NCI-H748 treated with DMSO at 0.1 percent for 48 hours (cell line): ENCODE measurements around the gene PLXNA2.

Experiments
- DNase-seq: peaks from one replicate; lab custom pipeline; 2025; lab: John Stamatoyannopoulos, UW

The PLXNA2 gene

DNA sequence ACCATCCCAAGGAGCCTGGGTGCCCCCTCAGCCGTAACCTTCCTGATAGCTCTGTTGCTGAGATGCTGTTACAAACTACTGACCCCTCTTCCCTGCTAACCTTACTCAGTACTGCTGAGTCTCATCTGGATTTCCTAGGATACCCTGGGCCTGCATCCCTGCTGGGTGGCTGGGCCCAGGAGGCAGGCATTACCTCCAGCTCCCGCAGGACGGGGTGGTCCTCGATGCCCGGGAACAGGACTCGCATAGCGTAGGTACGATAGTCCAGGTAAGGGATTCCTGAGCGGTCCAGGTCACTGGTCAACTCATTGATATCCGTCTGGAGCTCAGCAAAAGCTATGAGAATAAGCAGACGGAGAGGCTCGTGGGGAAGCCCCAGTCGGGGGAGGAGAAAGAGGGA is 201.3 kb downstream of the PLXNA2 start:
- no peak for DNase-seq

DNA sequence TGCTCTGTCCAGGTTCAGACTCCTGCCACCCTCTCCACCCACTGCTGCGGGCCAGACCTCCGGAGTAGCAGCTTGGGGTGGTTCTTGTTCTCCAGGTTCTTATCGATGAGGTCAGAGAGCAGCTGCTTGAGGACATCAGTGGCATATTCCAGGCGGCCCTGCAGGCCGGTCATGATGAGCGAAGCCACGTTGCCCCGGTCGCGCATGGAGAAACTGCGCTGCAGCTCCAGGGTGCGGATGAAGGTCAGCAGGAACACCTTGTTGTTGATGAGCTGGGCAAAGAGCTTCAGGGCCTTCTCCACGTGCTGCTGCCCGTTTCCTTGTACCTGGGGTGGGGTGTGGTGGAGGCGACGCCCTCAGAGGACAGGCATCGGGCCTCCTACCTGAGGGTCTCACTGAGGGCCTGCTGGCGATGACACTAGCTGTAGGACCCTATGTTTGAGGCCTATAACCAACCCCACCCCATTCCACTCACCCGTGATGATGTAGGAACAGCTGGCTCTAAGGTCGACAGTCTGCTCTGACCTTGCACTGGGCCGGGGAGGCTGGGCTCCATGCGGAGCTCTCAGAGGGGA is 202.1 kb downstream of the PLXNA2 start:
- no peak for DNase-seq

DNA sequence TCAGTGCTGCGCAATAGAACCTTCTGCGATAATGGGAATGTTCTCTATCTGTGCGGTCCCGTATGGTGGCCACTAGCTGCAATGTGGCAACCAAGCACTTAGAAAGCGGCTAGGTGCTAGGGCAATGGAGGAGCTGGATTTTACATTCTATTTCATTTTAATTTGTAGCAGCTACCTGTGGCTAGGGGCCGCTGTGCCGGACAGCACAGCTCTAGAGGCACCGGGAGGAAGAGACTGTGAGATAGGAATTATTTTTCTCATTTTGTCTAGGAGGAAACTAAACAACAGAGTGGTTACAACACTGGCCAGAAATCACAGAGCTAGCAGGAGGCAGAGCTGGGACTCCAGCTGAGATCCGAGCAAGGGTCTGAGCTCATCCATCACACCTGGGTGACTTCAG is 202.7 kb downstream of the PLXNA2 start:
- no peak for DNase-seq

DNA sequence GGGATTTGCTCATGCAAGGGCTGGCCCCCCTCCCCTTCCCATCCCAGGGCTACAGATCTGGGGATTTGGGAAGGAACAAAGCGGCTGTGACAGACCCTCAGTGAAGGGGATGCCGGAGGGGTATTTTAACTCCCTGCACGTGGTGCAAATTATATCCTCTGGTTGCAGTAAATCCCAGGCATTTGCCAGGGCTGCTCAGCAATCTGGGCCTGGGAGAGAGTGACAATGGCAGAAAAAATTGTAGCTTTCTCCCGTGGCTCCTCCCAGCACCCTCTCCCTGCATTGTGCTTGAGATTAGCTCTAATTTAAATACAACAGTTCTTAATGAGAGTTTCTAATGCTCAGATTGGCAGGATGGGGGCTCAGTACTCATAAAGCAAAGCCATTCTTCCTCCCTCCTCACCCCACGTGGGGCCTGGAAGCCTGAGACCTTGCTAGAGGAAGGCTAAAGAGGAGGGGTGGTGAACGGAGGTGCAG is 203.3 kb downstream of the PLXNA2 start:
- DNase-seq = no peak

DNA sequence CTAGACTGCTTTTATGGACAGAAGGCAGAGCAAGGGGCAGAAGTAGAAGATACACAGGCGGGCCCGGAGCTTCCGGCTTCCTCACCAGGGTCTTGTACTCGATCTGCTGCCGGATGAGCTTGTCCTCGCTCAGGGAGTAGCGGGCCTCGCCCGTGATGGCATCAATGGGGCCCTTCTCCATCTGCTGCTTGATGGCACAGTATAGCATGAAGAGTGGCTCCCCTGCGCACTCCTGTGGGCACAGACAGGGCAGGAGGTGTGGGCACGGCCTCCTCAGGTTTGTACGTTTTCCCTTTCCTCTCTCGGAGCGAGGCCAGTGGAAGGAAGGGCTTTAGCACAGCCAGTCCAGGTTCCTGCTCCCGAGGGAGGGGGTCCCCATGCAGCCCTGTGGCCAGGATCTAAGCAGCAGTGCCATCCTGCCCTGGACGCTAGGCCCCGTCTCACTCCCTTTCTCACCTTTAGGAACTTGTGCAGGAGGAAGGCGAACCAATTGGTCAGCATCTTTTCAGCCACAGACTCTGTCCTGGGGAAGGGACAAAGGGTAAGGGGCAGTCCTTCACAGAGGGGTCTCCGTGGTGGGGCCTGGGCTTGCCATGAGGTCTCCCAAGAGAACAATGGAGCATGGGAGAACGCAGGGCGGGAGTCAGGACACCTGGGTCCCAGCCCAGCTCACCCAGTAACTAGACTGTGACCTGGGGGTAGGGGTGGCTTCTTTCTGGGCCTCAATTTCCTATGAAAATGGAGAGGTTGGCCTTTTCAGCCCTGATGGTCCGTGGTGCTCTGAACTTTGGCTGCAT is 204.4 kb downstream of the PLXNA2 start:
- DNase-seq = no peak

DNA sequence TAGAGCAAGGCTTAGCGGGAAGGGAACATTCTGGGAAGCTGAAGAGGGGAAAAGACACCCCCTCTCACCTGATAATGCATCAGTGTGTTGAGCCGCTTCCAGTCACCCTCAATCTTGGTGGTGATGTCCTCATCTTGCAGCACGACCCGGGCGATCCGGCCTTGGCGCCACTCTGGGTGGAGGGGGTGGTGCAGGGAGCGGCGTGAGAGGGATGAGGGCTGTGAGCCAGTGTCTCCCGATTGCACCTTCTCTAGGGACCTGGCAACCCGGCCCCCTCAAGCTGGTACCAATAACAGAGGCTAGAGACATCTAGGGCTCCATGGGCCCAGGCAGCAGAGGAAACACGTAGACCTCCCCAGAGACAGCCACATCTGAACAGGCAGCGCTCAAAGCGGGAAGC is 205.9 kb downstream of the PLXNA2 start:
- no peak for DNase-seq

DNA sequence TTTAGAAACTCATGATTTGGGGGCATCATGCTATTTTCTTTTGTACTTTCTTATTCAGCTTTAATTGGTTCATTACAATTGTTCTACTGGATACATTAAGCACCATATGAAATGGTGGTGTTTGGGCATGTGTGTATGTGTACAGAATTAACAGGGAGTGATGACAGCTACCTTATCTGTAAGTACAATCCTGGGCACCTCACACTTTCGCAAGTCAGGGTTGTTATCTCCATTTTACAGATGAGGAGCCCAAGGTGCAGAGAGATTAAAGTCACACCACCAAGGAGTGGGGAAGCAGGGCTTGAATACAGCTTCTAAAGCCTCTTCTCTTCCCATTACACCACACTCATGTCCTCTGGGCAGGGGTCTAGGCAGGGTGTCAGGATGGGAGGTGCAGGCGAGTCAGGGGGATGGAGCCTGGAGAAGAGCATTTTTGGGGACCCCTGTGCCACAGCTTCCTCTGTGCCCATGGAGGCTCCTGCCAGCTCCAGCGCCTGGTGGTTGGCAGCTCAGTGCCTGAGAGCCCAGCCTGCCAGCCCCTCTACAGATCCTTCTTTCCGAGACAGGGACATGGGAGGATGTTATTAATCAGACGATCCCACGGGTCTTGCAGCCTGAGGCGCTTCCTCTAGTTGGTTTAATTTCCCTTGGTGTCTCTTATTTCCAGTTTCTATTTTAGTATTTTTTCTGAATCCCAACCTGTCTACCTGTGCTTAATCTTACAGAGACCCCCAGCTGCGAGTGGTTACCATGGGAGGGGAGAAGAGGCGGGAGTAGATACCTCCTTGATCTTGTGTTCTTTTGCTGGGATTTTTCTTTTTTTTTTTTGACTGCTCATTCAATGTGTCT is 207.0 kb downstream of the PLXNA2 start:
- no peak for DNase-seq

DNA sequence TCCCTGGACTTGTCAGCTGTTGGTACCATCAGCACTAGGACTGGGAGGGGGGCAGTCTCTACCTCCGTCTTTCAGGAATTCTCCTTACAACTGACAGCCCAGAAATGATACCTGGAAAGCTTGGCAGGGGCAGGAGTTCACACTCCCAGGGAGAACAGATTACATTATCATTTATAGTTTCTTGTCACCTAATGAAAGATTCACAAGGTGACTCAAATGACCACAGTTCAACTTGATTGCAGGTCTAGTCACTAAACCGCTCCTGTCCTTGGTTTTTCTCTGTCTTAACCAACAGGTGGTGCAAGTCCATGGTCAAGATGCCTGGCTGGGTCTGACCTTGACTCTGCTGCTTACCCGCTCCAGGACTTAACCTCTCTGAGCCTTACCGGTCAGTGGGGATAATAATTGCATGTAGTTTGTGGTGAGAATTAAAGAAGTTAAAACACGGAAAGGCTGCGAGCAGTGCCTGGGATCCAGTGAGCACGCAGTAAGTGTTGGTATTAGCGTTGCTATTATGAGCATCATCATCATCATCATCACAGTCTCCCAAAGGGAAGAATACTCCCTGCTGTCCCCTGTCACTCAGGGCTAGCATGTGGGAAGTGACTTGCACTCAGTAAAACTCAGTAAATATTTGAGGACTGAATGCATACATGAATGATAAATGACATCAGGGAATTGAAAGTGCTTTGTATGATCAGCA is 207.9 kb downstream of the PLXNA2 start:
- no peak for DNase-seq

DNA sequence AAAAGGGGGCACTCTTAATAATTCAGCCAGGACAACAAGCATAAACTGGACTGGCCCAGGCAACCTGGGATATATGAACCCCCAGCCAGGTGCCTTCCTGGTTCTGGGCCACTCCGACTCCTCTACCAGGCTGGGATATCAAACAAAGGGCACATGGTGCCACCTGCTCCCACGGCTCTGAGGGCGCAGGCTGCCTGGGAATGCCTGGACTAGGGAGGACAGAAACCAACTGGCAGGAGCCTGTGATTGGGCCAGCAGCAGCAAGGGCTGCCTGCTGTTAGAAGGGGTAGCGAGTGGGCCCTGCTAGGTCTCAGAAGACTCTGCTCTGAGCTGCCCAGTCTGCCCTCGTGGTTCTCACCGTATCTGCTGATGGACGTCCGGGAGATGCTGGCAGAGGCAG is 210.0 kb downstream of the PLXNA2 start:
- no peak for DNase-seq

DNA sequence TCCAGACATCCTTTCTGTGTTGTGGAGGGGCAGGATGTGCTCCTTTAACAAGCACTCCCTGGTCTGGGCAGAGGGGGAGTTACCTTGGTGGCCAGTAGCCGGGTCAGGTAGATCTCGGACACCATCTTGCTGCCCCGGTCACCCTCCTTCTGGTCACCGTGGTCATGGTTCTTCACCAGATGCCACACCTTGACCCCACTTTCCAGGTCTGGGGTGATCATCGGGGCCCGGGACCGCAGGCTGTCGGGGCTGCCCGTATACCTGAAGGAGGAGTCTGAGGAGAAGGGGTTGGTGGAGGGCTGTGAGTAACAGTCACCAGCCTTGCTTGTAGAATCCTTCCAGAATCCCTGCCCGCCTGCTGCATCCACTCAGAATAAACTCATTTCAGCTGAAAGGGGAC is 210.9 kb downstream of the PLXNA2 start:
- DNase-seq = no peak

DNA sequence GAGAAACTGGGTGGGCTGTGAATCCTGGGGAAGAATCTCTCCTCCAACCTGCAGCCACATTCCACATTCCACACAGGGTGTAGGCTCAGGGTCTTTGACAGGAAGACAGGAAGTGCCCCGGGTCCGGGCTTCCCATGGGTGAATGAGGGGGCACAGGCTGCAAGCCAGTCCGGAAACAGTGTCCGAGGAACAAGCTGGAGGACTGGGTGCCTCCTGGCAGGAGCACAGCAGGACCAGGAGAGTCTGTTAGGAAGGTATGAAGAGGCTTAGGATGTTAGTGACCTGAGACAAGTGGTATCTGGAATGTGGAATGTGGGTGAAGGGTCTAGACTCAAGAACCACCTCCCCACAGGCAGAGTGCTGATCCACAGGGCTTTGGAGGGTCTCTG is 212.3 kb downstream of the PLXNA2 start:
- DNase-seq = no peak

DNA sequence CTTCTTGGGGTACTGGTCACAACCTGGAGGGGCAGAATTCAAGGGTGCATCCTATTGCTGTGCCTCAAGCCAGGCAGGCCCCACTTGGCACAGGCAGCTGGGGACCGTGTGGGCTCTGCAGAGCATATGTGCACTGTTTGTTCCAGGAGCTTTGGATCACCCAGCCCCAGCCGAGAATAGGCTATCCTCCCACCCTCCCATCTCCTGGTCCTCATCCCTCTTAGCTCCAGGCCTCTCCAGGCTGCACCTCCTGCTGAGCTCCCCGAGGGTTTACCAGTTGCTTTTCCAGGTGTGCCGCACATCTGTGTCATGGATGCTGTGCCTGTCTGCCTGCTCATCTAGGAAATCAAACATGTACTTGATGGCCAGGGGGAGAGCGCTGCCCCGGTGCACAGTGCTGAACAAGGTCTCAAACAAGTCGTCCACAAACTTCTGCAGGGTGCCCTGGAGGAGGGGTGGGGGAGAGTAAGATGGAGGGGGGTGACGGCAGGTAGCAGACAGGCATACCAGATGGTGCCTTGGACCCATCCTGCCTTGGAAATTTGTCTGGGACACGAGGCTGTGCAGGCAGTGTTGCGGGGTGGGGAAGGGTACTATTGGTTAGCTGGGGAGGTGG is 212.8 kb downstream of the PLXNA2 start:
- no peak for DNase-seq

DNA sequence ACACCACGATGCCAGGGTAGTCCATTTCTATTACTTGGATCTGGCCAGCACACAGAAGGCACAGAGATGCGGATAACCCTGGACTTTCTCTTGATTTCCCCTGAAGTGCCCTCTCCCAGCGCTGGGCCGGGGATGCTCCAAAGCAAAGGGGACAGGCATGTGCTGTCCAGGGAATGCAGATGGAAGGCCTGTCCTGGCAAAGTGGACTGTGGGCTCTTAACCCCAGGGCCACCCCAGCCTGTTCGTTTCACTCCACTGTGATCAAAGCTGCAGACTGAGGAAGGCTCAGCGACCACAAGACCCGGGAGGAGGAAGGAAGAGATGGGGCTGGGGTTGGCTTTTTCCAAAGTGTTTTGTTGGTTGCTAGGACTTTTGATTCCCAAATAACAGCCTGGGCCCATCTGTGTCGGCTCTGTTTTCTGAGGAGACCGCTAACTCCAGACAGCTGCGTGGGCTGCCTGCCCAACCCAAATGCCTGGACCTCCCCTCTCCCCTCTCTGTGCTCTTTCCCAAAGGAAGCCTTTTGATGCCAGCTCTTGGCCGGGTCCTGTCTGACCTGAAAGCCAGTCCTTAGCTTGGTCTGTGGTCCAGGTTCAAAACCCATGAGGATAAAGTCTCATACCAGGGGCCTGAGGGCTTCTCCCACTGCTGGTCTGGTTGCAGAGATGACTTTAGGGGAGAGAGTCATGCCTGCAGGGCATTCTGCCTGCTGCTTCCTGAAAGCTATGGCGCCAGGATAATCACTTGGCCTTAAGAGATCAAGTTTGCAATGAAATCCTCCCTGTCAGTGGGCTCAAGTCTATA is 213.7 kb downstream of the PLXNA2 start:
- DNase-seq = no peak

DNA sequence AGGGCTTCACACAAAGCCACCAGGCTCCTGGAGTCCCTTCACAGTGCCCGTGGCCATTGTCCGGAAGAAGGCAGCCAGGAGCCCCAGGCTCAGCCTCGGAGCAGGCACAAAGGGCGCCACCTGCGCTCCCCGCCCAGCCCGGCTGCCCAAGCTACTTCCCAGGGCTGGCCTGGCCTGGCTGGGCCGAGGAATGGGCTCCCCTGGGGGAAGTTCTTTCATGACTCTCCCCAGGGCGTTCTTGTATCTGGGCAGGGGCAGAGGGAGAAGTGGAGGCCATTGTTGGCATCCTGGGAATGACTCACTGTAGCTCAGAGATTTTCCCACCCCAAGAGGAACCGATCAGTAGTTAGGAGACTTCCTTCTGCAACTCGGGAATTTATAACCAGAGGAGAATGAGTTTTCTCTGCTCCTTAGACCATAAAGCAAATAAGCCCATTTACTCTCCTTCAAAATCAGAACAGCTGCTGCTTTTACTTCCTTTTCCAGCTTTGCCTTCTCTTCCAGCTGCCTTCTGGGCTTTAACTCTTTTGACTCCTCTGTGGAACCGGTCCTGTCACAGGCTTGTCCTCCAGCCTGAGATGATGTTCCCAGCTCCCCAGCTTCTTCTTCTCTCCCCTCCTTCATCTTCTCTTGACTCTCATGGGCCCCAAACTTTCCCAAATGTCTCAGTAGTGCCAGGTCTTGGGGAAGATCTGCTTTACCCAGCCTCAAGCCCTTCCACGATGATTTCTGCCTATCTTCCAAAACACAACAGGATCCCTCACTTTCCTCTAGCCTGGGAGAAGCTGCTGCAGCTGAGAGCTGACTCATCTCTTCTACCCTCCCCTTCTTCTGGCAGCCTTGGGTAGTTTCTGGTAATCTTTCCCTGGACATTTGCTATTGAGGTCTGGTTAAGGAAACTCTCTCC is 214.6 kb downstream of the PLXNA2 start:
- DNase-seq = no peak

DNA sequence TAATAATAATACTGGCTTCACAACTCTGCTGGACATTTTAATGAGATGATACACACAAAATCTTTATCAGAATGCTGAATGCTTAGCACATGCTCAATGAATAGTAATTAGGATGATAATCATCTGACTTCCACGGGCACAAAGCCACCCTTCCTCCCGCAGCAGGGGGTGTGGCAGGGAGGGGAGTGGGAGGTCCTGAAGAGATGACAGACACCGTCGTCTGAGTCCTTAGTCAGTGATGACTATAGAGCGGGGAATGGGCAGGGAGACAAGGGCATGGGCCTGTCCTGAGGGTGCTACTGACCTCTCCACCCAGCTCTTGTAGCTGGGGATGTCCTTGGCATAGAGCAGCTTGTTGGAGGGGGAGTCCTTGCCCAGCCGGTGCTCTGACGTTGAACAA is 215.7 kb downstream of the PLXNA2 start:
- DNase-seq = no peak

DNA sequence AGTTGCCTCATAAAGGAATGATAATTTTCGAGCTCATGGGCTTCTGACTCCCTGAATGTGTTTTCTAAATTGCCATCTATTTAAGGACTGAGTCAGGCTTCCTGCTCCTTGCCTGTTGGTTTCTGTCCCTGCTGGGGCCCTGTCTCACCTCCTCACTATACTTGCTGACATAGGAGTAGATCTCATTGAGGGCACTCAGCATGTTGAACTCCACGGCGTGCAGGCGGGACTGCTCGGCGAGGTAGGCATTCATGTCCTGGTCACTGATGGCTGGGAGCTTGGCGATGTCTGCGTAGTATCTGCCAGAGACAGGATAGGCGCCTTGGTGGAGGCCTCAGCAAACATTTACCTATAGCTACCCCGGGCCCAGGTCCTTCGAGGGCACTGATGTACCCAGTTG is 216.3 kb downstream of the PLXNA2 start:
- DNase-seq = no peak

DNA sequence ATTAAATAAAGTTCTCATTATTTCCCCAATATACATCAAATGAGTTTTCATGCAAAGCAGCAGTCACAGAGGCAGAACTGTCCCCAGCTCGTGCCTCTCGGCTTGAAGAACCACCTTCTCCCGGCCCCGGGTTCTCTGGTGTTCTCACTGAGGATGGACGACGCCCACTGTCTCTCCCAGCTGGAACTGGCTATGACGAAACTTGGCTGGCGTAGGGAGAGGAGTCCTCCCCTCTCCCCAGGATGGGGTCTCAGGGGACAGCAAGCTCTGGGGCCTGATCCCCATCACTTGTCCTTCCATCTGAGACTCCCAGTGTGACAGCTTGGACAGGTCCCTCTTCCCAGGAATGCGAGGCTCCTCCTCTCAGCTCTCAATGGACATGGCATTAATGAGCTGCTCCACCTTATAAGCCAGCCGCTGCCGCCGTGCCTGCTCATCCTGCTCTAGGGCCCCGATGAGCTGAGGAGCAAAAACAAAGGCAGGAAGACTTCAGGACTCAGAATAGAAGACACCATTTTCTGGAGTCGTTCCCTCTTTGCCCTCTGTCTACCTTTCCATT is 217.2 kb downstream of the PLXNA2 start:
- DNase-seq = no peak

DNA sequence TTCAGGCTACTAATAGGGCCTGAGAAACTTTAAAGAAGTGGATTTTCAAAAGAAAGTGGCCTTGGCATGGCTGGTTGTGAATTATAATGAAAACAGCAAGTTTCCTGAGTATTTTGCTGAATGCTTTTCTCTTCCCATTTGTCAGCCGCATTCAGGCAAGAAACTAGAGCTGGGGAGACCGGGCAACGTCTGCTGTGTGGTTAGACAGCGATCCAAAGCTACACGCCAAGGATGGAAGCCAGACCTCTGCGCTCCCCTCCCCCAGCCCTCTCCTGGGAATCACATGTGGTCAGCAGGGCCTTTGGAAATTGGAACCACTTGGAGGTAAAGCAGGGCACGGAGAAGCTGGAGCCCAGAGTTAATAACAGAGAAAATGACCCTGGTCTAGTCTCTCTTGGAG is 219.2 kb downstream of the PLXNA2 start:
- DNase-seq = no peak

DNA sequence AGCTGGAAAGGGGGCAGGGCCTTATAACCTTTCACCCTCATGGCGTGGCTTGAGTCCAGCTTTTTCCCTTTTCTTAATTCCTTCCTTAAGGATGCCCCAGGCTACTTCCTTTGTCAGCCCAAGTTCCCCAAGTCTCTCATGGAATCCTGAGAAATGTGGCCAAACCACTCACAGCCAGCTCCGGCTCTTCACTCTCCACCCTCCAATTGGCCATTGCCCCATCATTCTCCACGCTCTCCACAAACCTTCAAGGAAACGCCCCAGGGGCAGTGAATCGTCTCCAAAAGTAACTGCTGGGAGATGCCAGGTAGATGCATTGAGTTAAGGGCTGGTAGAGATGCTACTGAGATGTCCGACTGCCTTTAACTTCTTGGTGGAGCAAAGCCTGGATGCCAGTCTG is 219.8 kb downstream of the PLXNA2 start:
- DNase-seq = no peak

DNA sequence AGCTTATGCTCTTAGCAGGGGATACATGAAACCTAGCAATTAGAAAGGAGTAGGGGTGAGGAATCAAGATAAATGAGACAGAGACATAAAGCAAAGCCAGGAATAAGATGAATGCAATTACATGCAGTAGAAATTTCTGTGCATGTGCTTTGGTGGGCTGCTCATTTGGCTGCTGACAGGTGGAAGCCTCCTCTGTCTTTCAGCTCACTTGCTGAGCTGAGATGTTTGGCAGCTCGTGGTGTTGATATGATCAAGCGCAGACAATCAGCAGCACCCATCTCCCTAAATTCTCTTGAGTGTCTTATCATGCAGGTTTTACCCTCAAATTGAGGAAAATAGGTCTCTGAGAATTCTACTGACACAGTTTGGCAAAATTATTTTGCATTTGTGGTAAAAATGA is 224.9 kb downstream of the PLXNA2 start:
- no peak for DNase-seq
